GM19467 (cell line): ENCODE results near the gene DDX56.

Experiments
- ATAC-seq: cut with Tn5 transposase; IDR thresholded peaks from one replicate; pipeline ENCODE4 v1.9.1; 2021; ENCODE audit warnings: mild to moderate bottlenecking, moderate library complexity; ENCODE audit not compliant: unreplicated experiment

The DDX56 gene

DNA sequence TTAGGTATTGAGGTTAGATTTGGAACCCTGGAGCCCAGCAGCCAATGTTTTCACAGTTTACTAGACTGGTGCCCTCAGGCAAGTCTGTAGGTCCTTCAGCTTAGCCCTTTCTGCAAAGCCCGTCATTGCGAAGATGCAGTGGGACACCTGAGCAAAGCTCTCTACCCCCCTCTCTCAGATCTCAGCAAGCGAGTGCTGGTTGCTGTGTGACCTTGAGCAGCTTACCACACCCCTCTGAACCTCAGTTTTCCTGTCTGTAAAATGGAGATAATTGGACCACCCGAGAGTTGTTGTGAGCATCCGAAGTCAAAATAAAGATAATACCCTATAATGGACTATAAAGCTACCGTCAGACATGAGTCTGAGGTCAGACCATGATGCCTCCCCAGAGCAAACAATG is 36.3 kb downstream of the DDX56 start:
- no peak for ATAC-seq

GRCh38 chr7:44536090-44536489 is 37.6 kb downstream of the DDX56 start:
- no peak for ATAC-seq

GRCh38 chr7:44535348-44536064 is 38.2 kb downstream of the DDX56 start:
- ATAC-seq, result no peak

DNA sequence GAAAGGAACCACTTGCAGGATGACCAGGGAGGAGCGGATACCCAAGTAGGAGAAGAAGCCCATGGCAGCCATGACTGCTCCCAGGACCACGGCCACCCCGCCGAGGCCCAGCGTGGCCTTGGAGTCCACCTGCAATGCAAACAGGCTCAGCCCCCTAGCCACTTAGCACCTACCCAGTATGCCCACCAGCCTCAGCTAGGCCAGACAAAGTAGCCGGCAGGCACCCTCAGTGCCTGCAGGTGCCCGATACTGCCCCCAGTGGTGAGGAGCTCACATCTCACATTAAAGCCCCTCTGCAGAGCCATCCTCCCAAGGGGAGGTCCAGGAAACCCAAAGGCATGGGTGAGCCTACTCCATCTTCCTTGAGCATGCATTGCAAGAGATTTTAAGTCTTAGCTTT is 39.2 kb downstream of the DDX56 start:
- no peak for ATAC-seq

DNA sequence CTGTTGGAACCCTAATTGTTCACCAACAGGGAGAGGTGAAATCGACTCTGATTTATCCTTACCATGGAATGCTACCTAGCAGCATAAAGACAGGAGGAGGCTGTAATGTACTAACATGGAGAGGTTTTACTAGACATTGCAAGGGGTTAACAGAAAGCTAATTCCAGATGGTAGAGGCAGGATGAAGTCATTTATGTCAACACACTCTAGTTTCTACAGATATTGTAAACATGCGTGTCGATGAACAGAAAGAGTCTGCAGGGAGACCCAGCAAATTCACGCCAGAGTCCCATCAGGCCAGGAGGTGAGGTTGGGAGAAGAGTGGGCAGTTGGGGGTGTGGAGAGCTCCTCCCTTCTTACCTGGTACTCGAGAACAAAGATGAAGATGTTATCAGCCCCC is 39.6 kb downstream of the DDX56 start:
- ATAC-seq, result no peak

DNA sequence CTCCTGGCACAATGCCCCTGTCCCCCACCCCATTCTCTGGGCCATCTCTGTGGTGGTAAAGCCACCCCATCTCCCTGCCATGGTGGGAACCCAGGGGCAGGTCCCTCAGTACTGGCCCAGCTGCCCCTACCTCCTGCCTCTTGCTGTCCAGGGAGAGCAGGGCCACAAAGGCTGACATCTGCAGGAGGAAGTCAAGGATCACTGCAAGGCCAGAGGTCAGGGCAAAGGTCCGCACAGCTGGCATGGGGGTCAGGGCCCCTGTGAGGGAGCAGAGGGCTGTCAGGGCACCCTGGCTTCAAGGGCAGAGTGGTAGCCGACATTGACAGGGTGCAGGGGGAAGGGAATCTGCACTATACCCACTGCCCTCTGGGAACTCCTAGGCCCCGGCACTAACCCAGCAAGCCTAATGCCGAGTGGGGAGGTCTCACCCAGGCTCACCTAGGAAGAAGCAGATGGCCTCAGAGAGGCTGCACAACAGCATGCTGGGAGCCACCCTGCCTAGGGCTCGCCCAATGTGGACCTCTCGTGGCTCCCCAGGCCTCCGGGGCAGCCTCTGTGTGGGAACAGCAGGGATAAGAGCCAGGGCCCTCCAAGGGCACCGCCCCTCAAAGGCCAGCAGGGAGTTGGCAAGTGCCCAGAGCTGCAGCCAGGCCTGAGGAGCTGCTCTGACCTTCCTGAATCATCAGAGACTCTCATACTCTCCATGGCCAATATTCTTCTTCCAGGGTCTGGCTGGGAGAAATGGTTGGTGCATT is 40.2 kb downstream of the DDX56 start:
- no peak for ATAC-seq

- no peak for ATAC-seq
Observed at GRCh38 chr7:44531421-44532380, 42.0 kb downstream of the DDX56 start.

DNA sequence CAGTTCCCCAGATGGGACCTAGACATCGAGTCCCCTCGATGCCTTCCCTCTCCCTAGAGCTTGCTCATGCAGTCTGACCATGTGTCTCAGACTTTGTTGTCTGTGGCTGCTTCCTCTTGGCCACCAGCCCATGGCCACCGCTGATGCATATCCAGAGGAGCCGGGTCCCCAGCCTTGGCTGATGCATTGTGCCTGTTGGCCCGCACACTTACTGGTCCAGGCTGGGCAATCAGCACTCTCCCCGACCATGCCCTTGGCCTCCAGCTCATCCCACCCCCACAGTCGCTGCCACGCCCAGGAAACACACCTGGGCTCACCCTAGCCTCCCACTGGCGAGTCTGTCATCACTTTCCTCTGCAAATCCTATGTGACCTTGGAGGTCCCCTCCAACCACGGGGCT is 42.7 kb downstream of the DDX56 start:
- no peak for ATAC-seq

- ATAC-seq, result no peak
Observed at GRCh38 chr7:44524811-44525388, 48.8 kb downstream of the DDX56 start.

- no peak for ATAC-seq
Observed at GRCh38 chr7:44522315-44522714, 51.4 kb downstream of the DDX56 start.

DNA sequence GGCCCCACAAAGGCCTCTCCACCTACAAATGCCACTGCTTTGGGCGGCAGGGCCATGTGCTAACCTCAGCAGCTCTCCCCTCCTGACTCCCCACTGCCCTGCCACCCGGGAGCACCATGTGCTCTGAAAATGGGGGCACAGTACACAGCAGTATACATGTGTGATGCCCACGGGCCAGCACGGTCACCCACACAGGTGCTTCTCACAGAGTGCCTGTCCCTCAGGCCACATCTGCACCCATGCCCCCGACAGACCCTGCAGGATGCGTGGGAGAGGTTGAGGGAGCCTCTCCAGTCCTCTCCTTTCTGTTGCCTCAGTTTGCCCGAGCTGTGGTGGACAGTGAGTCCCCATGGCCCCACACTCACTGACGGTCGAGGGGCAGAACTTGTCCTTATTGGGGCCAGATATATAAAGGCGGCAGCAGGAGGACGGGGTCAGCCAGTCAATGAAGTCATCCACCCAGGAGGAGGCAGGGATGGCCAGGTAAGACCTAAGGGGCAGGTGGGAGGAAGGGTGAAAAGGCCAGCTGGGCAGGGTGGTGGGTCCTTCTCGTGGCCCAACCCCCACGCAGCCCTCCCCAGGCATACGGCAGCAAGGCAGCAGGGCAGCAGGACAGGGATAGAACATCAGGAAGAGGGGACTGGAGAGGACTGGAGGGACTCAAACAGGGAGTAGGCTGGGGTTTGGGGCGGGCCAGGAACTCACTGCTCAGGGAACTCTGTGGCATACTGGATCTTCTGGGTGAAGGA is 52.2 kb downstream of the DDX56 start:
- no peak for ATAC-seq

GRCh38 chr7:44520574-44520973 is 53.1 kb downstream of the DDX56 start:
- no peak for ATAC-seq

DNA sequence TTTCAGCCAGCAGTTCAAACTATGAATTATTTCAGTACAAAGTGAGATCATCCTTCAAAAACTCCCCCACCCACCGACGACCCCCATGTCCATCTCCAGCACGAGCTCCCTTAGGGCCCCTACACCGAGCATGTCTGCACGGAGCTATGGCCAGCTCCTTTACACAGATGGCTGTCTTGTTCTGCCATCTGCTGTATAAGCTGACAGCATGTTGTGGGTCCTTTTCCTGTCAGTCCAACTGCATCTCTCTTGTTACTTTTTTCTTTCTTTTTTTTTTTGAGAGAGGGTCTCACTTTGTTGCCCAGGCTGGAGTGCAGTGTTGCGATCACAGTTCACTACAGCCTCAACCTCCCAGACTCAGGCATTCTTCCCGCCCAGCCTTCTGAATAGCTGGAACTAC is 54.2 kb downstream of the DDX56 start:
- no peak for ATAC-seq

- no peak for ATAC-seq
Observed at GRCh38 chr7:44518761-44519160, 54.9 kb downstream of the DDX56 start.

DNA sequence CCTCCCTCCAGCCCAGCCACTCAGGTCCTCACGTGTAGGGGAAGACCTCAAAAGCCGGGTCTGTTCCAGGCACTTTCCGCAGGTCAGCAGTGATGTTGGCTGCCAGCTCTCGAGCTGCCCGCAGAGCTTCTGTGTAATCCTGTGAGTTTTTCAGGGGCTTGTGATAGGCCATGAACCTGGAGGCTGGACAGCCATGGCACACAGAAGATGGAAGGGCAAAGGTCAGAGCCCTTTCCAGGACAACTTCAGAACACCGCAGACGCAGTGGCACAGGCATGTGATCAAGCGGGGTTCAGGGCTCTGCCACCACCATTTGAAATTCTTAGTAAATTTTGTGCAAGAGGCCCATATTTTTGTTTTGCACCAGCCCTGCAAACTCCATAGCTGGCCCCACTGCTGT is 56.5 kb downstream of the DDX56 start:
- no peak for ATAC-seq
